Karpas-422 (cell line): ENCODE data around the gene ACAP2. TPM values are rescaled to one million over a fixed set of nuclear protein-coding genes. Genes with fewer than 3 reads are reported as not detected.
"Not testable (repeated sequence)": the region's sequence is repeated elsewhere in the genome, so short reads cannot be mapped to it uniquely, and the experiment has no call there.

Source experiments
- DNase-seq: peaks from one replicate; pipeline ENCODE4 v3.0.0-alpha.2; 2015
- H2AFZ ChIP-seq: fragments of 200-600 bp; sonication (generic); 2 replicates; pipeline ENCODE4 v1.6.1; 2014; ENCODE audit warnings: antibody characterized with exemption, low read length, mixed read lengths
- H3K27ac ChIP-seq: fragments of 200-600 bp; sonication (generic); 2 replicates; pipeline ENCODE4 v1.5.1; 2014; ENCODE audit warnings: mild to moderate bottlenecking, low read length, moderate library complexity
- H3K27me3 ChIP-seq: fragments of 200-600 bp; sonication (generic); 2 replicates; pipeline ENCODE4 v1.6.1; 2014; ENCODE audit warnings: low read length, mixed read lengths
- H3K36me3 ChIP-seq: fragments of 200-600 bp; sonication (generic); 2 replicates; pipeline ENCODE4 v1.6.1; 2014; ENCODE audit warnings: low read length, mixed read lengths; ENCODE audit not compliant: insufficient read depth
- H3K4me1 ChIP-seq: fragments of 200-600 bp; sonication (generic); 2 replicates; pipeline ENCODE4 v1.6.1; 2014; ENCODE audit warnings: mild to moderate bottlenecking, low read length, mixed read lengths
- H3K4me2 ChIP-seq: fragments of 200-600 bp; sonication (generic); 2 replicates; pipeline ENCODE4 v1.6.1; 2014; ENCODE audit warnings: low read length, low read depth, mild to moderate bottlenecking; ENCODE audit not compliant: poor library complexity, severe bottlenecking
- H3K4me3 ChIP-seq: fragments of 200-600 bp; sonication (generic); 2 replicates; pipeline ENCODE4 v1.5.1; 2014; ENCODE audit warnings: mild to moderate bottlenecking, antibody characterized with exemption, low read length, mixed read lengths
- H3K79me2 ChIP-seq: fragments of 200-600 bp; sonication (generic); 2 replicates; pipeline ENCODE4 v1.6.1; 2014; ENCODE audit warnings: mild to moderate bottlenecking, low read length, mixed read lengths
- H3K9ac ChIP-seq: fragments of 200-600 bp; sonication (generic); 2 replicates; pipeline ENCODE4 v1.6.0; 2014; ENCODE audit warnings: low read length
- H3K9me2 ChIP-seq: fragments of 200-600 bp; sonication (generic), shearing (Covaris generic); replicated peaks from 2 replicates; pipeline ENCODE4 v1.6.0; 2014; ENCODE audit warnings: mild to moderate bottlenecking, low read length, moderate library complexity; ENCODE audit not compliant: insufficient read depth
- H3K9me3 ChIP-seq: fragments of 300-700, 200-600 bp; sonication (generic); 2 replicates; pipeline ENCODE4 v1.6.1; 2014; ENCODE audit warnings: low read length, mixed read lengths
- H4K20me1 ChIP-seq: fragments of 200-600 bp; sonication (generic); 2 replicates; pipeline ENCODE4 v1.6.1; 2014; ENCODE audit warnings: mild to moderate bottlenecking, antibody characterized with exemption, low read length, low read depth; ENCODE audit not compliant: insufficient read depth
- total RNA-seq: library from RNA; depleted of rRNA; stranded (reverse); fragments of >200 nt; shearing (Covaris generic); gene quantifications from 2 replicates; pipeline ENCODE4 v1.2.3, GENCODE V29; 2014; ENCODE audit warnings: low replicate concordance

Gene ACAP2
- total RNA-seq, 1 experiment from 2014 or later = 260 TPM

DNA sequence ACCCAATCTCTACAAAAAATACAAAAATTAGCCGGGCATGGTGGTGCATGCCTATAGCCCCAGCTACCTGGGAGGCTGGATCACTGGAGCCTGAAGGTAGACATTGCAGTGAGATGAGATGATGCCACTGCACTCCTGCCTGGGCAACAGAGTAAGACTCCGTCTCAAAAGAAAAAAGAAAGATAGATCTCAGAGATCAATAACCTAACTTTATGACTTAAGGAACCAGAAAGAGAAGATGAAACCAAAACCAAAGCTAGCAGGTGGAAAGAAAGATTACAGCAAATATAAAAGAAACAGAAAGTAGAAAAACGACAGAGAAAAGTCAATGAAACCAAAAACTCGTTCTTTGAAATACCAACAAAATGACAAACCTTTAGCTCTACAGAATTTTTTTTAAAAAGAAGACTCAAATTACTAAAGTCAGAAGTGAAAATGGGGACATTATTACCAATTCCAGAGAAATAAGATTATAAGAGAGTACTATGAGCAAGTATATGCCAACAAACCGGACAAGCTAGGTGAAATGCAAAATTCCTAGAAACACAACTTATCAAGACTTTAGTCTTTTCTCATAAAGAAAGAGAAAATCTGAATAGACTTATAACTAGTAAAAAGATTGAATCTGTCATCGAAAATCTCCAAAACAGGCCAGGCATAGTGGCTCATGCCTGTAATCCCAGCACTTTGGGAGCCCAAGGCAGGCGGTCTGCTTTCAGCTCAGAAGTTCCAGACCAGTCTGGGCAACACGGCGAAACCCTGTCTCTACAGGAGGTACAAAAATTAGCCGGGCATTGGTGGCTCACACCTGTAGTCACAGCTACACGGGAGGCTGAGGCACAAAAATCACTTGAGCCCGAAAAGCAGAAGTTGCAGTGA lies 35.0 kb downstream of the ACAP2 start:
- H3K27me3 ChIP-seq = no peaks in the 10 kb centered on the region
- no peaks in the 10 kb centered on the region for H3K9me3 ChIP-seq
- no peak overlapping the region for H3K4me3 ChIP-seq
- peak; percentile 58 for DNase-seq
- peaks cover 74% of the 10 kb centered on the region for H3K4me1 ChIP-seq
- peak overlapping the region; percentile 5 for H3K4me2 ChIP-seq
- no peaks in the 10 kb centered on the region for H4K20me1 ChIP-seq
- peaks cover 96% of the 10 kb centered on the region for H3K79me2 ChIP-seq
- no peaks in the 10 kb centered on the region for H3K9me2 ChIP-seq
- H2AFZ ChIP-seq = no peak overlapping the region
- H3K36me3 ChIP-seq = peaks cover 45% of the 10 kb centered on the region
- no peak overlapping the region for H3K27ac ChIP-seq
- H3K9ac ChIP-seq = no peak overlapping the region

GRCh38 chr3:195405651-195406050 lies 37.2 kb downstream of the ACAP2 start:
- Histone ChIP-seq H4K20me1 (no peaks in the 10 kb centered on the region), H2AFZ (no peak overlapping the region), H3K9me3 (no peaks in the 10 kb centered on the region), H3K79me2 (peaks cover 97% of the 10 kb centered on the region), H3K4me1 (peaks cover 90% of the 10 kb centered on the region), H3K9ac (no peak overlapping the region), H3K9me2 (no peaks in the 10 kb centered on the region), H3K4me2 (no peak overlapping the region), H3K27ac (0 out of 2 replicates have a peak overlapping the region, but pooled peaks have one; percentile 5), H3K36me3 (peaks cover 30% of the 10 kb centered on the region), H3K4me3 (no peak overlapping the region), H3K27me3 (no peaks in the 10 kb centered on the region)
- no peak for DNase-seq

DNA sequence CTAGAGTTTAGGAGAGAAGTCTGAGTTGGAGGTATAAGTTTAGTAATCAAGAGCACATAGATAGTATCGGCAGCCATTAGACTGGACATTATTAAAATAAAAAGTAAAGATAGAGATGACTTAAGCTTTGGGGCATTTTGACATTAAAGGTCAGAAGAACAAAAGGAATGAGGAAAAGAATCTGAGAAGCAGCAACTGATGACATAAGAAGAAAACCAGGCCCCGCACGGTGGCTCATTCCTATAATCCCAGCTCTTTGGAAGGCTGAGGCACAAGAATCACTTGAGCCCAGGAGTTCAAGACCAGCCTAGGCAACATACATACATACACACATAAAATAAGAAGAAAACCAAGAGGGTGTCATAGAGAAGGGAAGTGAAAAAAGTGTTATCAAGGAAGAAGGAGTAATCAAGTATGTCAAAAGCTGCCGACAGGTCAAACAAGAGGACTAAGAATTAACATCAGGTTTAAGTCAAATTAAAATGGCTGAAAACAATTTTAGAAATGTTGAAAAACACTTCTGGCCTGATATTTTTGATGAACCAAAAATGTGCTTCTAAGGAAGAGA lies 38.9 kb downstream of the ACAP2 start:
- H2AFZ ChIP-seq = no peak overlapping the region
- H3K9me2 ChIP-seq = no peaks in the 10 kb centered on the region
- H3K9ac ChIP-seq = no peak overlapping the region
- no peaks in the 10 kb centered on the region for H3K9me3 ChIP-seq
- peak overlapping the region; percentile 59 for H3K27ac ChIP-seq
- H3K27me3 ChIP-seq = no peaks in the 10 kb centered on the region
- no peaks in the 10 kb centered on the region for H4K20me1 ChIP-seq
- H3K4me3 ChIP-seq = no peak overlapping the region
- no peak for DNase-seq
- peak overlapping the region; percentile 28 for H3K4me2 ChIP-seq
- H3K79me2 ChIP-seq = peaks cover 97% of the 10 kb centered on the region
- H3K36me3 ChIP-seq = peaks cover 16% of the 10 kb centered on the region
- peaks cover 88% of the 10 kb centered on the region for H3K4me1 ChIP-seq

- H3K79me2 ChIP-seq = peaks cover 96% of the 10 kb centered on the region
- H3K4me1 ChIP-seq = peaks cover 86% of the 10 kb centered on the region
- H3K9ac ChIP-seq = no peak overlapping the region
- no peaks in the 10 kb centered on the region for H3K27me3 ChIP-seq
- H3K9me2 ChIP-seq = no peaks in the 10 kb centered on the region
- H3K36me3 ChIP-seq = peaks cover 9% of the 10 kb centered on the region
- H3K27ac ChIP-seq = peak overlapping the region; percentile 59
- peak; percentile 72 for DNase-seq
- no peaks in the 10 kb centered on the region for H4K20me1 ChIP-seq
- peak overlapping the region; percentile 28 for H3K4me2 ChIP-seq
- H3K9me3 ChIP-seq = no peaks in the 10 kb centered on the region
- no peak overlapping the region for H3K4me3 ChIP-seq
- no peak overlapping the region for H2AFZ ChIP-seq
Measured at GRCh38 chr3:195403244-195403643, 39.6 kb downstream of the ACAP2 start.

DNA sequence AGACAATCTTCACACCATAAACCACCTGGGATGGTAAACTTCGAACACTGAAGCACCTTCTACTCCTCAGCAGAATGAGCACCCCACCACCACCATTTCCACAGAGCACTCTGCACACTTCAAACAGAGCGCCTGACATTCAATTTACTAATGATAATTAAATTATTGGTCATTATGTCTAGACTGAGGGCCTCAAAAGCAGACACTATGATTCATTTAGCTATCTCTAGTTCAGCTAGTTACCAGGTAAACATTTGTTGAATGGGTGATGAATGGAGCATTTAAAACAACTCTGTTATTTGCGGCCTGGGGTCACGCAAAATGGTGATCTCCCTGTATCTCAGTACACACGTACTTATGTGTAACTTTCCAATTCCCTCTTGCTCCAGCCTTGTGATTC lies 40.9 kb downstream of the ACAP2 start:
- Histone ChIP-seq H3K9ac (peak overlapping the region; percentile 14; the same call in 1 of the 2 replicates), H3K4me2 (peak overlapping the region; percentile 28), H4K20me1 (no peaks in the 10 kb centered on the region), H3K27me3 (no peaks in the 10 kb centered on the region), H3K4me3 (no peak overlapping the region), H3K4me1 (peaks cover 88% of the 10 kb centered on the region), H2AFZ (no peak overlapping the region), H3K9me3 (no peaks in the 10 kb centered on the region), H3K36me3 (no peaks in the 10 kb centered on the region), H3K9me2 (no peaks in the 10 kb centered on the region), H3K79me2 (peaks cover 96% of the 10 kb centered on the region), H3K27ac (peak overlapping the region; percentile 59)
- no peak for DNase-seq

DNA sequence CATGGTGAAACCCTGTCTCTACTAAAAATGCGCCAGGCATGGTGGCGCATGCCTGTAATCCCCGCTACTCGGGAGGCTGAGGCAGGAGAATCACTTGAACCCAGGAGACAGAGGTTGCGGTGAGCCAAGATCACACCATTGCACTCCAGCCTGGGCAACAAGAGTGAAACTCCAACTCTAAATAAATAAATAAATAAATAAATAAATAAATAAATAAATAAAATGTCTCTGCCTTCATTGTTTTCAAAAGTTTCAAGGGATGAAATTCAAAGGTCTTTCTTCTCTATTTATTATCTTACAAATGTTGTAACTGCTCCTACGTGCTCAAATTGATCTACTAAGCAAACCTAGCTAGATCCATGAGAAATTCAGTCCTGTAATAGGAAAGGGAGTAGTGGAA lies 44.4 kb downstream of the ACAP2 start:
- H3K4me1 ChIP-seq = peaks cover 92% of the 10 kb centered on the region
- not testable (repeated sequence) for H3K36me3 ChIP-seq, H4K20me1 ChIP-seq, DNase-seq, H3K4me3 ChIP-seq, H3K9me3 ChIP-seq, H2AFZ ChIP-seq, H3K9ac ChIP-seq, H3K9me2 ChIP-seq, H3K27me3 ChIP-seq
- peak overlapping the region; percentile 93 for H3K27ac ChIP-seq
- peak overlapping the region; percentile 76 for H3K4me2 ChIP-seq
- H3K79me2 ChIP-seq = peaks cover 99% of the 10 kb centered on the region

DNA sequence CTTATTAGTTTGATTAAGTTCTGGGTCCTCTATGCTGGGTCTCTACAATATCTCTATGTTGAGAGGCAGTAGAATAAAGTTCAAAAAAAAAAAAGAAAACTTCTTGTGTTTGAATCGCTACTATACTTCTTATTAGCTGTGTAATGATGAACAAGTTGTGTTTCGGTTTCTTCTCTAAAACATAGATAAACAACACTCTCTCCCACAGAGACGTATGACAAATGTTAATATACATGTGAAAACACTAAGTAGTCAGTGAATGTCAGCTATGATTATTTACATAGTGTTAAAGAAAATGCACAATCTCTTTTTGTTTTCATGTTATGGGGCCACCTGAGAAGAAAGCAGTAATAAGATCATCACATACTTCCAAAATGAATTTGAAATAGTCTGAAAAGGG lies 45.3 kb downstream of the ACAP2 start:
- peaks cover 99% of the 10 kb centered on the region for H3K79me2 ChIP-seq
- H3K36me3 ChIP-seq = peaks cover 1% of the 10 kb centered on the region; the same call in 1 of the 2 replicates
- no peak overlapping the region for H2AFZ ChIP-seq
- H4K20me1 ChIP-seq = no peaks in the 10 kb centered on the region
- DNase-seq = no peak
- peaks cover 92% of the 10 kb centered on the region for H3K4me1 ChIP-seq
- no peaks in the 10 kb centered on the region for H3K9me3 ChIP-seq
- peak overlapping the region; percentile 76 for H3K4me2 ChIP-seq
- H3K27ac ChIP-seq = peak overlapping the region; percentile 93
- H3K9ac ChIP-seq = peak overlapping the region; percentile 54
- H3K27me3 ChIP-seq = no peaks in the 10 kb centered on the region
- H3K9me2 ChIP-seq = no peaks in the 10 kb centered on the region
- peak overlapping the region; percentile 52 for H3K4me3 ChIP-seq

DNA sequence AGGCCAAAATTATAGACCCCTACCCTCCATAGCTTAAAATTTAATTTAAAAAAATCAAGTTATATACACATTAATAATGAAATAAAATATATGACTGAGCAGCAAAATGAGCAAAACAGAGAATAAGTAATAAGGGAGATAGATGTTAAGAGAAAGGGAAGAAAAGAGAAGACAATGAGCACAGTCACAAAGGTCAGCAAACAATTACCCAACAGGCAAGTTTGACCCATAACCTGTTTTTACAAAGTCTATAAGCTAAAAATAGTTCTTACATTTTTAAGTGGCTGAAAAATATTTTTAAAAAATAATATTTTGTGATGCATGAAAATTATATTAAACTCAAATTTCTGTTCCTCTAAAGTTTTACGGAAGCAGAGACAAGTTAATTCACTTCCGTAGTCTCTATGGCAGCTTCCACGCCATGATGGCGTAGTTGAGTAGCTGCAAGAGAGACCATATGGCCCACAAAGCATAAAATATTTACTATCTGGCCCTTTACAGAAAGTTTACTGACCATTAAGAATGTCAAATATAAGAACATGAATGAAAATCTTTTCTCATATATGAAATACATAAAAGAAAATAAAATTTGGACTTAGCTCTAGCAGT lies 47.5 kb downstream of the ACAP2 start:
- peak overlapping the region; percentile 83 for H3K4me2 ChIP-seq
- H3K79me2 ChIP-seq = peaks cover 99% of the 10 kb centered on the region
- no peaks in the 10 kb centered on the region for H4K20me1 ChIP-seq

More for the DNA sequence above, 47.5 kb downstream of the ACAP2 start:
- Histone ChIP-seq H3K9me3 (no peaks in the 10 kb centered on the region), H3K27me3 (no peaks in the 10 kb centered on the region), H3K4me1 (peaks cover 92% of the 10 kb centered on the region), H3K36me3 (peaks cover 7% of the 10 kb centered on the region), H3K4me3 (peak overlapping the region; percentile 54), H2AFZ (no peak overlapping the region), H3K27ac (peak overlapping the region; percentile 93), H3K9ac (peak overlapping the region; percentile 62), H3K9me2 (no peaks in the 10 kb centered on the region)
- DNase-seq = peak; percentile 68
